GM23248 (cell line): ENCODE data around the gene ELFN1. TPM values are rescaled to one million over a fixed set of nuclear protein-coding genes. Genes with fewer than 3 reads are reported as not detected.

ENCODE experiments used
- DNase-seq: peaks from one replicate; pipeline ENCODE4 v3.0.0-alpha.2; 2015
- H2AFZ ChIP-seq: fragments of 200-600 bp; sonication (generic); 2 replicates; pipeline ENCODE4 v1.6.1; 2016; ENCODE audit warnings: antibody characterized with exemption
- H3F3A ChIP-seq: fragments of 200-600 bp; sonication (generic); 2 replicates; pipeline ENCODE4 v1.6.1; 2016; ENCODE audit warnings: mild to moderate bottlenecking, antibody characterized with exemption, mixed run types; ENCODE audit not compliant: insufficient read depth
- H3K27ac ChIP-seq: fragments of 200-600 bp; sonication (generic); 2 replicates; pipeline ENCODE4 v1.5.1; 2016; ENCODE audit warnings: mild to moderate bottlenecking
- H3K27me3 ChIP-seq: fragments of 200-600 bp; sonication (generic); replicated peaks from 2 replicates; pipeline ENCODE4 v1.6.1; 2016; ENCODE audit warnings: mild to moderate bottlenecking; ENCODE audit not compliant: insufficient read depth
- H3K36me3 ChIP-seq: fragments of 200-600 bp; sonication (generic); 2 replicates; pipeline ENCODE4 v1.6.1; 2016; ENCODE audit warnings: low read depth, mild to moderate bottlenecking
- H3K4me1 ChIP-seq: fragments of 200-600 bp; sonication (generic); 2 replicates; pipeline ENCODE4 v1.6.1; 2016; ENCODE audit warnings: mild to moderate bottlenecking; ENCODE audit not compliant: insufficient read depth
- H3K4me2 ChIP-seq: fragments of 200-600 bp; sonication (generic); one replicate; pipeline ENCODE4 v1.6.1; 2016; ENCODE audit warnings: mild to moderate bottlenecking; ENCODE audit not compliant: unreplicated experiment
- H3K4me3 ChIP-seq: fragments of 200-600 bp; sonication (generic); 2 replicates; pipeline ENCODE4 v1.5.1; 2016; ENCODE audit warnings: mild to moderate bottlenecking
- H3K79me2 ChIP-seq: fragments of 200-600 bp; sonication (generic); 2 replicates; pipeline ENCODE4 v1.6.1; 2016; ENCODE audit warnings: mild to moderate bottlenecking; ENCODE audit not compliant: insufficient read depth
- H3K9ac ChIP-seq: fragments of 200-600 bp; sonication (generic); 2 replicates; pipeline ENCODE4 v1.6.1; 2016; ENCODE audit warnings: mild to moderate bottlenecking
- H3K9me2 ChIP-seq: fragments of 200-600 bp; sonication (generic); 2 replicates; pipeline ENCODE4 v1.6.1; 2016; ENCODE audit warnings: mixed run types, mild to moderate bottlenecking, moderate library complexity; ENCODE audit not compliant: insufficient read depth
- H3K9me3 ChIP-seq: fragments of 200-600 bp; sonication (generic); one replicate; pipeline ENCODE4 v1.6.1; 2017; ENCODE audit warnings: low read depth
- H4K20me1 ChIP-seq: fragments of 200-600 bp; sonication (generic); 2 replicates; pipeline ENCODE4 v1.6.0; 2016; ENCODE audit not compliant: insufficient read depth
- EZH2 ChIP-seq: fragments of 200-600 bp; sonication (generic); IDR thresholded peaks from 2 replicates; pipeline ENCODE4 v1.6.1; 2018; ENCODE audit warnings: antibody characterized with exemption, mild to moderate bottlenecking; ENCODE audit not compliant: insufficient read depth, poor library complexity, severe bottlenecking
- EZH2phosphoT487 ChIP-seq: fragments of 200-600 bp; sonication (generic); IDR thresholded peaks from 2 replicates; pipeline ENCODE4 v1.6.1; 2018; ENCODE audit warnings: antibody characterized with exemption, moderate library complexity, mild to moderate bottlenecking, low read depth; ENCODE audit not compliant: insufficient read depth
- WGBS, 2 experiments: methylation state at CpG; one replicate each; pipeline ENCODE4 v1.1.6; 2015 to 2017; ENCODE audit warnings: low lambda C conversion rate in 2 of 2, low coverage in 1 of 2; ENCODE audit errors: missing lambda C conversion rate in 2 of 2; 5-methylcytosine and 5-hydroxymethylcytosine counted together
- in situ Hi-C: fragments of 300-500 bp; cut with MboI; formaldehyde crosslinking; loops from 2 replicates; pipeline ENCODE4 v1.15.0; 2020
- polyA plus RNA-seq: library from polyadenylated mRNA; unstranded; fragments of >200 nt; fragmentation: Nextera tagmentation; extraction: Ambion mirVana; gene quantifications from 2 replicates; pipeline ENCODE4 v1.2.1, GENCODE V29; 2016
- total RNA-seq: library from RNA; depleted of rRNA; stranded (reverse); fragments of >200 nt; shearing (Covaris generic); gene quantifications from 2 replicates; pipeline ENCODE4 v1.2.3, GENCODE V29; 2014

Gene ELFN1
- total and polyA plus RNA-seq, 2 experiments from 2014 or later: 0.13 to 6.2 TPM

DNA sequence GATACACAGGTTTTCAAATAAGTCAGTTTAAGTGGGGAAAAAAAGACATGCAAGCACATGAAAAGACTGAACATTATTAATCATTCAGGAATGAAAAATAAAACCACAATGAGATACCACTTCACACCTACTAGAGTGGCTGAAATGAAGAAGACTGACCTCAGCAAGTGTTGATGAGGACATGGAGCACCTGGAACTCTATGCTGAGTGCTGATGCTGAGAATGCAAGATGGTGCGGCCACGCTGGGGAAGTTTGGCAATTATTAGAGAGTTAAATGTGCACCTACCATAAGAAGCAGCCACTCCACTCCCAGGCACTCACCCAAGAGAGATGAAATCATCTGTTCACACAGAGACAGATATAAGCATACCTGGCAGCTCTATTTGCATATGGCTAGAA, 32.9 kb upstream of the ELFN1 start:
- H3K4me3 ChIP-seq: no peak overlapping the region
- no peaks in the 10 kb centered on the region for H3F3A ChIP-seq
- H3K36me3 ChIP-seq: no peaks in the 10 kb centered on the region
- no peak overlapping the region for H2AFZ ChIP-seq
- no peak overlapping the region for H3K4me2 ChIP-seq
- TF ChIP-seq EZH2 (no peak), EZH2phosphoT487 (no peak)
- no peaks in the 10 kb centered on the region for H3K9me2 ChIP-seq
- no peak overlapping the region for H3K9ac ChIP-seq
- no peaks in the 10 kb centered on the region for H3K79me2 ChIP-seq
- WGBS, 2 experiments: 83 to 88% methylated on average over 2 of the region's 2 CpGs
- no peaks in the 10 kb centered on the region for H3K9me3 ChIP-seq
- H4K20me1 ChIP-seq: no peaks in the 10 kb centered on the region
- H3K27me3 ChIP-seq: peaks cover 5% of the 10 kb centered on the region
- no peak overlapping the region for H3K27ac ChIP-seq
- no peaks in the 10 kb centered on the region for H3K4me1 ChIP-seq
- in situ Hi-C loops: no loop called here
- DNase-seq: no peak

DNA sequence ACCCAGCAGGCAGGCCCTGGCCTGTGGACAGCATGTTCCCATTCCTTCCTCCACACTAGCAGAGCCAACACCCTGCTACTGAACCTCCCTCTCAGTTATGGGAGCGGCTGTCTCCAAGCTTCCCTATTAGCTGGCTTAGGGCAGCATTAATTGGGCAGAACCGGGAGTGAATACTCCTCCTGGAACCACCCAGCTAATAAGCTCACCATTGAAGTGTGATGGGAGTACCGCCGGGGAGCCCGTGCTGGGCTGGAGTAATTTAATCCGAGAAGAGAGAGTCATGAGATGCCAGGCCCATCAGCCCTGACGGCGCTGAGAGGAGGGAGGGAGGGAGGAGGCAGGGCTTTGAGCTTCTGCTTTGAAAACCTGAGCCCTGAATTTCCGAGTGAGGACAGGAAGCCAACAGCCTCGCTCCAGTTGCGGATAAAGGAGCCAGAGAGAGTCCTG, 31.8 kb upstream of the ELFN1 start:
- no peak overlapping the region for H3K4me2 ChIP-seq
- whole genome bisulfite sequencing, 2 experiments: 5 to 8% methylated on average over 10 to 11 of the region's 11 CpGs
- no peak overlapping the region for H2AFZ ChIP-seq
- no peak overlapping the region for H3K27ac ChIP-seq
- no peaks in the 10 kb centered on the region for H3K4me1 ChIP-seq
- no peak overlapping the region for H3K9ac ChIP-seq
- no peaks in the 10 kb centered on the region for H4K20me1 ChIP-seq
- TF ChIP-seq EZH2 (no peak), EZH2phosphoT487 (no peak)
- no peaks in the 10 kb centered on the region for H3K9me2 ChIP-seq
- in situ Hi-C loops: no loop called here
- H3K79me2 ChIP-seq: no peaks in the 10 kb centered on the region
- no peak overlapping the region for H3K4me3 ChIP-seq
- no peaks in the 10 kb centered on the region for H3K9me3 ChIP-seq
- no peaks in the 10 kb centered on the region for H3K36me3 ChIP-seq
- H3F3A ChIP-seq: no peaks in the 10 kb centered on the region
- H3K27me3 ChIP-seq: peaks cover 5% of the 10 kb centered on the region
- peak; percentile 20 for DNase-seq

DNA sequence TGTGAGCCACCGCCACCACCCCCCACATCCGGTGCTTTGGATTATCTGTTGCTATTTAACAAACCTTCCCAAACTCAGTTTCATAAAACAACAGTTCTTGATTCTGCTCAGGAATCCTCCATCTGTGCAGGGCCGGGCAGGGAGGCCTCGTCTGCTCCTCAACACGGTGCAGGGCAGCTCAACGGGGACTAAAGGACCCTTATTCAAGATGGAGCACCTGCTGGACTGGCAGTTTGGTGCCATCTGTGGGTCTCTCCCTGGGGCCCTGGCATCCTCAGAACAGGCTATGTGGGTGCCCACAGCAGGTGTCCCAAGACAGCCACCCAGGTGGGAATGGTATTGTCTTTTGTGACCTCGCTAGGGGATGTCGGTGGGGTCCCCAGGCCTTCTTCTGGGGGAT, 31.0 kb upstream of the ELFN1 start:
- in situ Hi-C loops: no loop called here
- Histone ChIP-seq H3K9me2 (no peaks in the 10 kb centered on the region), H3K27me3 (peaks cover 5% of the 10 kb centered on the region), H2AFZ (no peak overlapping the region), H3K27ac (no peak overlapping the region), H3K36me3 (no peaks in the 10 kb centered on the region), H3K4me3 (no peak overlapping the region), H3K4me2 (no peak overlapping the region), H3K9me3 (no peaks in the 10 kb centered on the region), H3K79me2 (no peaks in the 10 kb centered on the region), H4K20me1 (no peaks in the 10 kb centered on the region), H3F3A (no peaks in the 10 kb centered on the region), H3K4me1 (no peaks in the 10 kb centered on the region), H3K9ac (no peak overlapping the region)
- no peak for DNase-seq
- 52 to 59% methylated on average over 8 of the region's 8 CpGs for WGBS, 2 experiments
- TF ChIP-seq EZH2: no peak
- TF ChIP-seq EZH2phosphoT487: no peak

DNA sequence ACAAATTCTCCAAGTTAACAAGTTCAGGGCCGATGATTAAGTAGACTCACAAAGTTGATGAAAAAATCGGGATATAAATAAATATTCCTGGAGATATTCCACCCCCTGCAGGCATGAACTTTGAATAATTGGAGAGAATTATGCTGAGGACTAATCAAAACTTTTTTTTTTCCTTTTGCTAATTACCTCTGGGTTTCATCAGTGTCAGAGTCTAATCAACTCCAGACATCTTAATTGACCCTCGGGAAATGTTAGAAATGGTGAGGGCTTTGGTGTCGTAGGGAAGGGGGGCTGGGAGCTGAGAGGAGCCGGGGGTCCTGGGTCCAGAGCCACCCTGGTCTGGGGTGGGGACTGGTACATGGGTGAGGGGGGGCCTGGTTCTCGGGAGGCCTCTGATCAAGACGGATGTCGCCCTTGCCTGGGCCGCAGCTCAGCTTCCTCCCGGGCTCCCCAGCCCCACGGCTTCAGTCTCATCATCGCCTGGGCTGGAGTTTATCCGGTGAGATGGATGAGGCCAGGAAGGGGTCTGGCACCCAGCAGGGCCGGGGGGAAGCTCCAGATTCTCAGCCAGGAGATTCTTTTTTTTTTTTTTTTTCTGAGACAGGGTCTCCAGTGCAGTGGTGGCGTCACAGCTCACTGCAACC, 30.4 kb upstream of the ELFN1 start:
- no peak overlapping the region for H3K4me2 ChIP-seq

More for the DNA sequence above, 30.4 kb upstream of the ELFN1 start:
- Histone ChIP-seq H3K27ac (no peak overlapping the region), H3K4me3 (no peak overlapping the region), H3K9me3 (no peaks in the 10 kb centered on the region), H3F3A (no peaks in the 10 kb centered on the region), H3K27me3 (peaks cover 5% of the 10 kb centered on the region), H3K9me2 (no peaks in the 10 kb centered on the region), H3K79me2 (no peaks in the 10 kb centered on the region), H3K9ac (no peak overlapping the region), H2AFZ (no peak overlapping the region), H4K20me1 (no peaks in the 10 kb centered on the region), H3K36me3 (no peaks in the 10 kb centered on the region), H3K4me1 (no peaks in the 10 kb centered on the region)
- no peak for DNase-seq
- in situ Hi-C loops: no loop called here
- WGBS, 2 experiments: 21 to 22% methylated on average over 11 to 15 of the region's 15 CpGs
- TF ChIP-seq EZH2phosphoT487: no peak
